Lung (tissue), 12 donors: ENCODE results near the gene HOXB8. TPM values are rescaled to one million over a fixed set of nuclear protein-coding genes. Genes with fewer than 3 reads are reported as not detected.

Experiments used
- ATAC-seq: fragments of 200-7000 bp; cut with Tn5 transposase; one replicate; pipeline ENCODE4 v1.9.1; 2020; ENCODE audit warnings: moderate number of reproducible peaks; ENCODE audit not compliant: insufficient read depth, low FRiP score
- DNase-seq, 3 donors: peaks; one replicate each; pipeline ENCODE4 v3.0.0-alpha.2; 2013 to 2017
- H3K27ac ChIP-seq, 2 donors: one replicate each; pipeline ENCODE4 v1.5.1; 2013; ENCODE audit warnings: mild to moderate bottlenecking in 2 of 2, moderate library complexity in 2 of 2, control low read depth in 1 of 2, inconsistent platforms in 1 of 2, low read depth in 1 of 2, low read length in 1 of 2
- H3K27me3 ChIP-seq, 3 donors: one replicate each; pipeline ENCODE4 v1.5.1; 2013; ENCODE audit warnings: low read length in 2 of 3; ENCODE audit not compliant: control insufficient read depth in 3 of 3, insufficient read depth in 3 of 3
- H3K36me3 ChIP-seq, 4 donors: one replicate each; pipeline ENCODE4 v1.5.1; 2013; ENCODE audit warnings: low read length in 4 of 4, mild to moderate bottlenecking in 1 of 4, moderate library complexity in 1 of 4; ENCODE audit not compliant: control insufficient read depth in 4 of 4, insufficient read depth in 4 of 4
- H3K4me1 ChIP-seq, 5 donors: one replicate each; pipeline ENCODE4 v1.5.1; 2013; ENCODE audit warnings: low read length in 5 of 5, mild to moderate bottlenecking in 2 of 5, moderate library complexity in 1 of 5; ENCODE audit not compliant: control insufficient read depth in 5 of 5, insufficient read depth in 5 of 5
- H3K4me3 ChIP-seq: one replicate; pipeline ENCODE4 v1.5.1; 2013; ENCODE audit warnings: mild to moderate bottlenecking, control low read depth, moderate library complexity
- H3K9ac ChIP-seq, 2 donors: one replicate each; pipeline ENCODE4 v1.5.1; 2013; ENCODE audit warnings: low read length in 2 of 2, control low read depth in 1 of 2; ENCODE audit not compliant: insufficient read depth in 1 of 2
- H3K9me3 ChIP-seq, 4 donors: one replicate each; pipeline ENCODE4 v1.5.1; 2013; ENCODE audit warnings: low read length in 3 of 4, mild to moderate bottlenecking in 1 of 4, moderate library complexity in 1 of 4; ENCODE audit not compliant: control insufficient read depth in 4 of 4, insufficient read depth in 3 of 4
- WGBS, 2 donors: extraction: QIAGEN DNeasy Blood & Tissue Kit; methylation state at CpG; one replicate each; pipeline ENCODE4 v1.1.7; 2013; 5-methylcytosine and 5-hydroxymethylcytosine counted together
- polyA plus RNA-seq, 2 donors: library from polyadenylated mRNA; stranded (reverse); fragments of 200-250 nt; gene quantifications; one replicate each; pipeline ENCODE4 v1.2.1, GENCODE V29; 2013
- total RNA-seq, 2 donors: library from RNA; depleted of rRNA in 1 of 2; stranded (reverse); fragments of >200 nt in 1 of 2; gene quantifications; one replicate each; pipeline ENCODE4 v1.2.1, GENCODE V29; 2014 to 2021
- TF ChIP-seq, protein P1 (sequence below): IDR thresholded peaks from 2 replicates; pipeline ENCODE4 v1.5.1; 2012; ENCODE audit warnings: mild to moderate bottlenecking; ENCODE audit errors: control extremely low read depth, extremely low read depth
- donor health status: control.
- donor health status: control.
- donor health status: Bipolar disorder and iron deficiency.
- donor health status: healthy.
- donor health status: DM: yes; HTN: yes; CAD: no.

Gene HOXB8
- total and polyA plus RNA-seq, 4 donors = 0.08 to 0.31 (median 0.10) TPM; not detected in 1

- Histone ChIP-seq H3K4me1 (no peaks in the 10 kb centered on the region), H3K27ac (no peak overlapping the region), H3K9ac (no peak overlapping the region), H3K27me3 (peaks cover 21 to 97% (median 95%) of the 10 kb centered on the region in 3 donors), H3K9me3 (peaks cover 0 to 4% (median 0%) of the 10 kb centered on the region in 4 donors), H3K36me3 (no peaks in the 10 kb centered on the region), H3K4me3 (no peak overlapping the region)
- no peak for ATAC-seq
- DNase-seq = peak in 1 of 3 donors; percentile 11
- TF ChIP-seq, protein P1, sequence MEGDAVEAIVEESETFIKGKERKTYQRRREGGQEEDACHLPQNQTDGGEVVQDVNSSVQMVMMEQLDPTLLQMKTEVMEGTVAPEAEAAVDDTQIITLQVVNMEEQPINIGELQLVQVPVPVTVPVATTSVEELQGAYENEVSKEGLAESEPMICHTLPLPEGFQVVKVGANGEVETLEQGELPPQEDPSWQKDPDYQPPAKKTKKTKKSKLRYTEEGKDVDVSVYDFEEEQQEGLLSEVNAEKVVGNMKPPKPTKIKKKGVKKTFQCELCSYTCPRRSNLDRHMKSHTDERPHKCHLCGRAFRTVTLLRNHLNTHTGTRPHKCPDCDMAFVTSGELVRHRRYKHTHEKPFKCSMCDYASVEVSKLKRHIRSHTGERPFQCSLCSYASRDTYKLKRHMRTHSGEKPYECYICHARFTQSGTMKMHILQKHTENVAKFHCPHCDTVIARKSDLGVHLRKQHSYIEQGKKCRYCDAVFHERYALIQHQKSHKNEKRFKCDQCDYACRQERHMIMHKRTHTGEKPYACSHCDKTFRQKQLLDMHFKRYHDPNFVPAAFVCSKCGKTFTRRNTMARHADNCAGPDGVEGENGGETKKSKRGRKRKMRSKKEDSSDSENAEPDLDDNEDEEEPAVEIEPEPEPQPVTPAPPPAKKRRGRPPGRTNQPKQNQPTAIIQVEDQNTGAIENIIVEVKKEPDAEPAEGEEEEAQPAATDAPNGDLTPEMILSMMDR = no peak
- 39 to 63% methylated on average over 7 of the region's 7 CpGs for WGBS, 2 donors
These were observed 17.6 kb upstream of the HOXB8 start for GRCh38 chr17:48632579-48633265.

DNA sequence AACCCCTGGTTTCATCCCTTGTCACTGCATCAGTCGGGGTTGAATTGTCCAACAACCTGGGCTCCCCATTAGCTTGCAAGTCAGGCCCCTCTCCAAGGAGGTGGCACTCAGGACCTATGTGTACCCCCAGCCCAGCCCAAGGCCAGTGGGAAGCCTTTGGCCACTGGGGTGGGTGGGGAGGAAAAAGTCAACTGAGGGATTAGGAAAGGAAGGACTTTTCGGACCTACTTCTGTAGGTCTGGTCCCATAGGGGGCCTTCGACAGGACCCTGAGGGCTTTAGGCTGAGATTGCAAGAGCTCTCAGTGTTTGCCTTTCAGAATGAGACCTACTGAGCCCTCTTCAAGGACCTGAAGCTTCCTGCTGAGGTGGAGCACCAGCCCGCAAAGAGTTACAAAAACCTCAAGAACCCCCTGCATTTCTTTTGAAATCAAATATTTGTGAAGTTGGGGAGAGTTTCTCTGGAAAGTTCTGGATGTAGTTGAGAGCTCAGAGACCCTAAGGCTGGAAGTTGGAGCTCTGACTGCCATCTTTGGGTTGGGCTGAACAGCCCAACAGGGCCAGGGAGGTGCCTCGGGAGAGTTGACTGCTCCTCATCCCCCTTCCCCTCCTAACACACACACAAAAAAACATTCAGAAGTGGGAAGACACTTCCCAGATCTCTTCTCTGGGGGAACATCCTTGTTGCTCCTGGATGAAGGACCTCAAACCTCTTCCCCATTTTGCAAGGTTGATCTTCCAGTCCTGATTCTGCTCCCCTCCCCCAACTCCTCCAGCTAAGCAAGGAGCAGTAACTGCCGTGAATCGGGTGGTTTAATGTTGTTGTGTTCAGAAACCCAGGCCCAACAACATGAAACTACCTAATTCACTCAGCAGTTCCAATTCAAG is 16.8 kb upstream of the HOXB8 start:
- WGBS, 2 donors = 34 to 54% methylated on average over 7 of the region's 7 CpGs
- TF ChIP-seq, protein P1 = no peak
- Histone ChIP-seq H3K27me3 (peaks cover 25 to 97% (median 95%) of the 10 kb centered on the region in 3 donors), H3K4me1 (no peaks in the 10 kb centered on the region), H3K36me3 (no peaks in the 10 kb centered on the region), H3K4me3 (no peak overlapping the region), H3K9me3 (peaks cover 0 to 4% (median 0%) of the 10 kb centered on the region in 4 donors), H3K9ac (no peak overlapping the region), H3K27ac (no peak overlapping the region)
- DNase-seq (no peak), ATAC-seq (no peak)

DNA sequence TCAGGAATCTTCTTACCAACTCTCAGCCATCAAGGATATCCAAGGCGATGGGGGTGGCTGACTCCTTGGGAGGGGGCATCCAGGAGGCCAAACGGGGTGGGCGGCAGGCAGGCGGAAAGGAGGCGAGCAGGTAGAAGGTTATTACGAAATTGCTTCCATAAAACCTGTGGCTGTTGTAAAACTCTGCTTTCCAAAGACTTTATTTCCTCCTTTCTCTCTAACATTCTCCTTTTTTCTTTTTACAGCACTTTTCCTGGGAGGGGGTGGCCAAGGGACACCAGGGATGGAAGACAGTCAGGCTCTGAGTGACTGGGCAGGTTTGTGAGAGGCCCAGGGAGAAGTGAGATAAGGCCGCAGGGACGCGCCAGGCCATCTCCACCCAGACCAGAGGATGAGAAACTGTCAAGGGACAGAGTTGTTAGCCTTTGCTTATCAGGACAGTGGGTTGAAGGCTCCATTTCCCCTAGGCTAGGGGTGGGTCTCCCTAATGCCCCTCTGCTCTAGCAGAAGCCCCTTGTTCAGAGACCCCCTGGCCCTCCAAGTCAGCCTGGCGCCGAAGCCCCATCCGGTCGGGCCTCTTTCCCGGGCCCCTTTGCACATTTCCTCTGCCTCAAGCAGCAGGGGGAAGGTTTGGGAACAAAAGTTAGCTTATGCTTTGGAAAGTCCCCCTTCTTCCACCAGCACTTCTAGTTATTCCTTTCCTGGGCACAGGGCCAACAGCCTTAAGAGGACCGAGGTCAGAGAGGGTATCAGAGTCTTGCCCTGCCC is 16.0 kb upstream of the HOXB8 start:
- 34 to 52% methylated on average over 15 of the region's 15 CpGs for WGBS, 2 donors
- Histone ChIP-seq H3K4me3 (no peak overlapping the region), H3K9me3 (peaks cover 0 to 4% (median 0%) of the 10 kb centered on the region in 4 donors), H3K27me3 (peaks cover 27 to 96% (median 96%) of the 10 kb centered on the region in 3 donors), H3K36me3 (no peaks in the 10 kb centered on the region), H3K9ac (no peak overlapping the region), H3K27ac (no peak overlapping the region), H3K4me1 (peaks cover 0 to 2% (median 0%) of the 10 kb centered on the region in 5 donors)
- TF ChIP-seq, protein P1 = no peak
- no peak for ATAC-seq
- peak in 1 of 3 donors; percentile 13 for DNase-seq
